Nephron progenitor cell (in vitro differentiated cells): Measurements from ENCODE around the gene ATG13.
A peak's percentile ranks its signal among the peaks of the same experiment; 100 is the strongest.

Source experiments
- DNase-seq: peaks from one replicate; pipeline ENCODE4 v3.0.0; 2021
- H3K27ac Mint-ChIP-seq: 2 replicates; pipeline ENCODE4 v1.8.0; 2021; ENCODE audit warnings: mild to moderate bottlenecking, moderate library complexity, mixed read lengths
- H3K27me3 Mint-ChIP-seq: 2 replicates; pipeline ENCODE4 v1.8.0; 2021; ENCODE audit warnings: mild to moderate bottlenecking, low read depth, mixed read lengths; ENCODE audit not compliant: poor library complexity
- H3K36me3 Mint-ChIP-seq: 2 replicates; pipeline ENCODE4 v1.8.0; 2021; ENCODE audit warnings: low read depth, mixed read lengths
- H3K4me1 Mint-ChIP-seq: 2 replicates; pipeline ENCODE4 v1.8.0; 2021; ENCODE audit warnings: mixed read lengths
- H3K4me3 Mint-ChIP-seq: 2 replicates; pipeline ENCODE4 v1.8.0; 2021; ENCODE audit warnings: mild to moderate bottlenecking, moderate library complexity, mixed read lengths
- H3K9me3 Mint-ChIP-seq: 2 replicates; pipeline ENCODE4 v1.8.0; 2021; ENCODE audit warnings: mild to moderate bottlenecking, moderate library complexity, mixed read lengths
- CTCF ChIP-seq: fragments of 200-600 bp; sonication (generic); IDR thresholded peaks from 2 replicates; pipeline ENCODE4 v1.5.0; 2021; ENCODE audit warnings: antibody characterized with exemption

The ATG13 gene

GRCh38 chr11:46642627-46643335 lies 25.4 kb downstream of the ATG13 start:
- Mint-ChIP-seq H3K9me3 (no peaks in the 10 kb centered on the region), H3K27me3 (peaks cover 2% of the 10 kb centered on the region), H3K4me3 (no peak overlapping the region), H3K4me1 (no peaks in the 10 kb centered on the region), H3K27ac (no peak overlapping the region), H3K36me3 (peaks cover 59% of the 10 kb centered on the region)
- DNase-seq: no peak
- TF ChIP-seq CTCF: no peak

- Mint-ChIP-seq H3K9me3 (no peaks in the 10 kb centered on the region), H3K4me3 (no peak overlapping the region), H3K36me3 (peaks cover 55% of the 10 kb centered on the region), H3K27me3 (peaks cover 2% of the 10 kb centered on the region), H3K27ac (no peak overlapping the region), H3K4me1 (no peaks in the 10 kb centered on the region)
- no peak for DNase-seq
- TF ChIP-seq CTCF: no peak
Measured at GRCh38 chr11:46643531-46643930, 26.2 kb downstream of the ATG13 start.

- H3K27me3 Mint-ChIP-seq: peaks cover 2% of the 10 kb centered on the region
- H3K36me3 Mint-ChIP-seq: peaks cover 54% of the 10 kb centered on the region
- H3K27ac Mint-ChIP-seq: no peak overlapping the region
- no peak overlapping the region for H3K4me3 Mint-ChIP-seq
- DNase-seq: no peak
- TF ChIP-seq CTCF: no peak
- H3K4me1 Mint-ChIP-seq: peaks cover under 1% of the 10 kb centered on the region
- H3K9me3 Mint-ChIP-seq: no peaks in the 10 kb centered on the region
Measured at GRCh38 chr11:46643986-46644385, 26.6 kb downstream of the ATG13 start.

- Mint-ChIP-seq H3K9me3 (no peaks in the 10 kb centered on the region), H3K36me3 (peaks cover 56% of the 10 kb centered on the region), H3K27ac (peak overlapping the region; percentile 98), H3K4me1 (peaks cover 5% of the 10 kb centered on the region), H3K27me3 (peaks cover 2% of the 10 kb centered on the region), H3K4me3 (no peak overlapping the region)
- no peak for DNase-seq
- TF ChIP-seq CTCF: no peak
Measured at GRCh38 chr11:46649180-46649738, 31.9 kb downstream of the ATG13 start.

GRCh38 chr11:46655631-46656030 lies 38.3 kb downstream of the ATG13 start:
- H3K27ac Mint-ChIP-seq: no peak overlapping the region
- no peak for TF ChIP-seq CTCF
- H3K4me1 Mint-ChIP-seq: no peaks in the 10 kb centered on the region
- no peak overlapping the region for H3K4me3 Mint-ChIP-seq
- no peaks in the 10 kb centered on the region for H3K9me3 Mint-ChIP-seq
- H3K36me3 Mint-ChIP-seq: peaks cover 72% of the 10 kb centered on the region
- no peak for DNase-seq
- H3K27me3 Mint-ChIP-seq: no peaks in the 10 kb centered on the region

GRCh38 chr11:46657186-46657585 lies 39.8 kb downstream of the ATG13 start:
- peak overlapping the region; percentile 26 for H3K27ac Mint-ChIP-seq
- DNase-seq: no peak
- H3K9me3 Mint-ChIP-seq: no peaks in the 10 kb centered on the region
- H3K36me3 Mint-ChIP-seq: peaks cover 63% of the 10 kb centered on the region
- H3K4me1 Mint-ChIP-seq: no peaks in the 10 kb centered on the region
- no peak for TF ChIP-seq CTCF
- no peaks in the 10 kb centered on the region for H3K27me3 Mint-ChIP-seq
- H3K4me3 Mint-ChIP-seq: no peak overlapping the region
